Measurements from ENCODE around the gene ZNF771.
A peak's percentile ranks its signal among the peaks of the same experiment; 100 is the strongest.
"Not testable (repeated sequence)": the region's sequence is repeated elsewhere in the genome, so short reads cannot be mapped to it uniquely, and the experiment has no call there.

Gene ZNF771

GRCh38 chr16:30375864-30376263 lies 31.5 kb upstream of the ZNF771 start:
- no peak for DNase-seq (ENCODE audit: low read depth in 2 of 2, low spot score in 1 of 2)

- no peak for DNase-seq (ENCODE audit: low read depth in 2 of 2, low spot score in 1 of 2)
Measured at GRCh38 chr16:30376461-30376902, 30.9 kb upstream of the ZNF771 start.

GRCh38 chr16:30377050-30377811 lies 30.2 kb upstream of the ZNF771 start:
- DNase-seq (ENCODE audit: low read depth in 2 of 2, low spot score in 1 of 2) = no peak

- DNase-seq (ENCODE audit: low read depth in 2 of 2, low spot score in 1 of 2) = peak; percentile 72 to 80
Measured at GRCh38 chr16:30377812-30378235, 29.6 kb upstream of the ZNF771 start.

GRCh38 chr16:30378236-30379157 lies 28.9 kb upstream of the ZNF771 start:
- DNase-seq (ENCODE audit: low read depth in 2 of 2, low spot score in 1 of 2) = peak; percentile 98 to 99

GRCh38 chr16:30379158-30379783 lies 28.1 kb upstream of the ZNF771 start:
- no peak for DNase-seq (ENCODE audit: low read depth in 2 of 2, low spot score in 1 of 2)

- no peak for DNase-seq (ENCODE audit: low read depth in 2 of 2, low spot score in 1 of 2)
Measured at GRCh38 chr16:30380072-30380802, 27.2 kb upstream of the ZNF771 start.

- DNase-seq (ENCODE audit: low read depth in 2 of 2, low spot score in 1 of 2) = no peak
Measured at GRCh38 chr16:30380803-30381208, 26.6 kb upstream of the ZNF771 start.

GRCh38 chr16:30381291-30382041 lies 25.9 kb upstream of the ZNF771 start:
- DNase-seq (ENCODE audit: low read depth in 2 of 2, low spot score in 1 of 2) = no peak

GRCh38 chr16:30382111-30382881 lies 25.1 kb upstream of the ZNF771 start, which contains the start of gene SEPTIN1:
TSS of gene SEPTIN1 (minus strand) at chr16:30382561. CDS start at chr16:30382542, 19 bp downstream.
- DNase-seq (ENCODE audit: low read depth in 2 of 2, low spot score in 1 of 2) = peak in 1 of 2 donors; percentile 58

GRCh38 chr16:30383521-30383920 lies 23.9 kb upstream of the ZNF771 start:
- DNase-seq (ENCODE audit: low read depth in 2 of 2, low spot score in 1 of 2) = no peak

- DNase-seq (ENCODE audit: low read depth in 2 of 2, low spot score in 1 of 2) = no peak
Measured at GRCh38 chr16:30394592-30395154, 12.7 kb upstream of the ZNF771 start.

GRCh38 chr16:30395155-30395991 lies 12.0 kb upstream of the ZNF771 start, which contains the start of gene ZNF48:
TSS of gene ZNF48 (plus strand) at chr16:30395420. CDS start at chr16:30395795, 375 bp downstream.
- DNase-seq (ENCODE audit: low read depth in 2 of 2, low spot score in 1 of 2) = no peak

- DNase-seq (ENCODE audit: low read depth in 2 of 2, low spot score in 1 of 2) = no peak
Measured at GRCh38 chr16:30395992-30396585, 11.3 kb upstream of the ZNF771 start.

- not testable (repeated sequence) for DNase-seq (ENCODE audit: low read depth in 2 of 2, low spot score in 1 of 2)
Measured at GRCh38 chr16:30396627-30397026, 10.8 kb upstream of the ZNF771 start.

- no peak for DNase-seq (ENCODE audit: low read depth in 2 of 2, low spot score in 1 of 2)
Measured at GRCh38 chr16:30397056-30397455, 10.3 kb upstream of the ZNF771 start.

All from stimulated activated CD8-positive, alpha-beta memory T cell treated with anti-CD3 and anti-CD28 coated beads, Interleukin-4, amount 100 ng/mL, for 4 hours (primary cell).